GM18505 (cell line): ENCODE results near the gene YARS2.
"Not testable (repeated sequence)": the region's sequence is repeated elsewhere in the genome, so short reads cannot be mapped to it uniquely, and the experiment has no call there.

Experiments
- ATAC-seq: cut with Tn5 transposase; IDR thresholded peaks from one replicate; pipeline ENCODE4 v1.9.1; 2021; ENCODE audit not compliant: unreplicated experiment
- POLR2A ChIP-seq: IDR thresholded peaks from 4 replicates; pipeline ENCODE4 v1.6.1; 2011; ENCODE audit warnings: borderline replicate concordance; ENCODE audit not compliant: insufficient read depth, insufficient read length; ENCODE audit errors: extremely low read depth

Gene YARS2

GRCh38 chr12:32727237-32727636, 28.5 kb downstream of the YARS2 start:
- ATAC-seq, result no peak
- TF ChIP-seq POLR2A, result no peak

- TF ChIP-seq POLR2A, result no peak
These were observed 29.4 kb downstream of the YARS2 start for GRCh38 chr12:32726286-32726685.

GRCh38 chr12:32725308-32725707, 30.4 kb downstream of the YARS2 start:
- not testable (repeated sequence) for ATAC-seq

More at GRCh38 chr12:32726286-32726685, 29.4 kb downstream of the YARS2 start:
- ATAC-seq, result no peak

- no peak for ATAC-seq
- no peak for TF ChIP-seq POLR2A
These were observed 36.8 kb downstream of the YARS2 start for GRCh38 chr12:32718926-32719325.

- no peak for ATAC-seq
- TF ChIP-seq POLR2A, result no peak
These were observed 40.9 kb downstream of the YARS2 start for GRCh38 chr12:32714772-32715171.

- TF ChIP-seq POLR2A, result no peak
- no peak for ATAC-seq
These were observed 46.8 kb downstream of the YARS2 start for GRCh38 chr12:32708926-32709325.

- ATAC-seq, result no peak
- TF ChIP-seq POLR2A, result no peak
These were observed 49.2 kb downstream of the YARS2 start for GRCh38 chr12:32706335-32707024.

- no peak for TF ChIP-seq POLR2A
- ATAC-seq, result no peak
These were observed 49.9 kb downstream of the YARS2 start for GRCh38 chr12:32705783-32706182.

- no peak for TF ChIP-seq POLR2A
- ATAC-seq, result no peak
These were observed 52.8 kb downstream of the YARS2 start for GRCh38 chr12:32702946-32703345.

GRCh38 chr12:32702473-32702872, 53.2 kb downstream of the YARS2 start:
- TF ChIP-seq POLR2A, result no peak
- no peak for ATAC-seq

- ATAC-seq, result not testable (repeated sequence)
These were observed 56.3 kb downstream of the YARS2 start for GRCh38 chr12:32699437-32699836.

- ATAC-seq, result no peak
- TF ChIP-seq POLR2A, result no peak
These were observed 57.4 kb downstream of the YARS2 start for GRCh38 chr12:32698285-32698684.

GRCh38 chr12:32697445-32697844, 58.3 kb downstream of the YARS2 start:
- no peak for TF ChIP-seq POLR2A
- no peak for ATAC-seq
